Activated CD4-positive, alpha-beta T cell treated with anti-CD3 and anti-CD28 coated beads, Interleukin-2, amount 50 U/mL, for 1 hour (primary cell): ENCODE measurements around the gene KCTD21.

Experiments
- DNase-seq: peaks from one replicate; pipeline ENCODE4 v3.0.0-alpha.2; 2020

KCTD21 gene

DNA sequence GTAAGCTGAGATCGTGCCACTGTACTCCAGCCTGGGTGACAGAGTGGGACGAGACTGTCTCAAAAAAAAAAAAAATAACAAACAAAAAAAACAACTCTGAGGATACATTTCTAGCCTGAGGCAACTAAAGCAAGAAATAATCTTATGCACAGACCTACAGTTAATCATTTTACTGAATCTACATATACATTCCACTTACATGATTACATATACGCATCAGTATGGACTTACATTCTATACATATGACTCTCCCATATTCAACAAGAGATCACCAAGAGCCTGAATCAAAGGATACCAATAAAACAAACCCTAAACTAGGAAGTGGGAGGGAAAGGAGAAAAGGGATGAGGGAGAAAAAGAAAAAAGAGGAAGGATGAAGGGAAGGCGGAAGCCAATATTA is 50.1 kb downstream of the KCTD21 start:
- DNase-seq, result no peak

DNA sequence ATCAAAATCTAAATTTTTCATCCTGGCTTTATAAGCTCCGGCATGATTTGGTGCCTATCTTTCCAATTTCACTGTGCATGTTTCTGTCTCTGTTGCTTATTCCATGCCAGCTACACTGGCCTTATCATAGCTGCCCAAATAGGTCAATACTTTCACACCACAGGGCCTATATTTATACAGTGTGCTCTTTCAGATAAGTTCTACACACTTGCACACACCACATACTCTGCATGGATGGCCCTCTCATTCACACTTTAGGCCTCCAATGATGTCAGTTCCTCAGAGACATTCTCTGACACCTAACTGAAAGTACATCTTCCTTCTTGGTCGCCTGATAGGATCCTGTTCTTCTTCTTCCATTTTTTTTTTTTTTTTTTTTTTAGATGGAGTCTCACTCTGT is 56.0 kb downstream of the KCTD21 start:
- no peak for DNase-seq

DNA sequence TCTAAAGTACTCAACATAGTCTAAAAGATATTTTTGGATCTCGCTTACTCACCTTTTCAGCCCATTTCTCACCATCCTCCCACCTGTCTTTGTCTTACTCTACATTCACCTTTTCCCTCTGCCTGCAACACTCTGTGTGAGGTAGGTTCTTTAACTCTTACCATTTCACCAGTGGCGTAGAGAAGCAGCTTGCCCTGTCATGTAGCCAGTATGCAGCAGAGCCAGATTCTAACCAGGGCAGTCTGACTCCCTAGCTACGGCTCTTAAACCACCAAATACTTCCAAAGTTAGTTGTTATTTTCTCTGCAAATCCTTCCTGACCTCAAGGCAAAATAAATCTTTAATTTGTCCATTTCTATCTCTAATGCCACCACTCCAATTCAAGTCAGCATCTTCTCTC is 56.5 kb downstream of the KCTD21 start:
- no peak for DNase-seq

- no peak for DNase-seq
These were observed 61.0 kb downstream of the KCTD21 start for GRCh38 chr11:78127403-78127802.
